ENCODE data around the gene SPDEF. TPM values are rescaled to one million over a fixed set of nuclear protein-coding genes. Genes with fewer than 3 reads are reported as not detected.

The SPDEF gene
- total RNA-seq (2022), result not detected in 2 replicates
- percentile 12 among the genes with signal in this experiment for Bru-seq, nascent RNA
- percentile 32 among the genes with signal in this experiment for BruChase-seq, experiment 1, labeled RNA remaining after a 6-hour chase
- percentile 14 among the genes with signal in this experiment for BruChase-seq, experiment 2, labeled RNA remaining after a 2-hour chase
- long read RNA-seq, result 0 reads

GRCh38 chr6:34556031-34556471 is at the start of gene SPDEF:
Gene SPDEF, minus strand, starts transcription at chr6:34556329. Its CDS starts 11,874 bp downstream, at chr6:34544455.
- no peaks in the 10 kb centered on the region for H3K27me3 Mint-ChIP-seq (ENCODE audit: insufficient read depth, unreplicated experiment)
- intact Hi-C loops (cut with micrococcal nuclease), result no loop called here

DNA sequence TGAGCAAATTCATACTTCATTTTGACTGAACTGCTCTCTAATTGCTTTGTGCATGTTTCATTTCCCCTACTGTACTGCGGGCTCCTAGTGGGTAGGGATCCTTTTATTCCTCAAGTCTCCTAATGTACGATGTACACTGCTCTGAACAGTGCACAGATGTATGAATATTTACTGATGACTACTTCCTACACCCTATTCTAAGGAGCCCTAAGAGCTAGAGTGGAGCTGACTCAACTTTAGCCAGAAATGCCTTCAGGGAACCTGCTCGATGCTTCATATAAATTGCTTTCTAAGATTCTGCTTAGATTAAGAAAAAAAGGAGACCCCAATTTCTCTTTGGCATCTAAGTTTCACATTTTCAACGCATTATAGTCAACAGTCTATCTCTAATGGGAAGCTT is 47.6 kb upstream of the SPDEF start:
- no TSS peak for BruUV-seq (replicated peaks)
- CTCF ChIA-PET, result interaction anchor here (0.9 kb wide), 1 partner anchor 76 kb away, joined by 3 read pairs; no protein-coding TSS in a partner anchor
- POLR2A ChIA-PET, result interaction anchor here (0.7 to 1.8 kb wide), 4 partner anchors 12 to 144 kb away, joined by 3 to 4 read pairs (median 3); no protein-coding TSS in a partner anchor

More at GRCh38 chr6:34556031-34556471, at the start of gene SPDEF:
- Mint-ChIP-seq H3K4me1 (ENCODE audit: insufficient read depth, unreplicated experiment) (peaks cover 6% of the 10 kb centered on the region), H3K9me3 (ENCODE audit: unreplicated experiment) (no peaks in the 10 kb centered on the region), H3K27ac (ENCODE audit: low read depth, unreplicated experiment) (no peak within 1 kb of the TSS), H3K36me3 (ENCODE audit: insufficient read depth, unreplicated experiment) (no peaks in the 10 kb centered on the region), H3K4me3 (ENCODE audit: unreplicated experiment) (no peak within 1 kb of the TSS)
- ChIA-PET CTCF (interaction anchor here (0.6 kb wide), 1 partner anchor 114 kb away, joined by 5 read pairs; no protein-coding TSS in a partner anchor), POLR2A (no interaction called here)
- TF ChIP-seq CTCF (IDR thresholded peaks at IDR 0.05; ENCODE audit: unreplicated experiment), result no peak
- no TSS peak for BruUV-seq (replicated peaks)
- DNase-seq (ENCODE audit: unreplicated experiment), result no peak

DNA sequence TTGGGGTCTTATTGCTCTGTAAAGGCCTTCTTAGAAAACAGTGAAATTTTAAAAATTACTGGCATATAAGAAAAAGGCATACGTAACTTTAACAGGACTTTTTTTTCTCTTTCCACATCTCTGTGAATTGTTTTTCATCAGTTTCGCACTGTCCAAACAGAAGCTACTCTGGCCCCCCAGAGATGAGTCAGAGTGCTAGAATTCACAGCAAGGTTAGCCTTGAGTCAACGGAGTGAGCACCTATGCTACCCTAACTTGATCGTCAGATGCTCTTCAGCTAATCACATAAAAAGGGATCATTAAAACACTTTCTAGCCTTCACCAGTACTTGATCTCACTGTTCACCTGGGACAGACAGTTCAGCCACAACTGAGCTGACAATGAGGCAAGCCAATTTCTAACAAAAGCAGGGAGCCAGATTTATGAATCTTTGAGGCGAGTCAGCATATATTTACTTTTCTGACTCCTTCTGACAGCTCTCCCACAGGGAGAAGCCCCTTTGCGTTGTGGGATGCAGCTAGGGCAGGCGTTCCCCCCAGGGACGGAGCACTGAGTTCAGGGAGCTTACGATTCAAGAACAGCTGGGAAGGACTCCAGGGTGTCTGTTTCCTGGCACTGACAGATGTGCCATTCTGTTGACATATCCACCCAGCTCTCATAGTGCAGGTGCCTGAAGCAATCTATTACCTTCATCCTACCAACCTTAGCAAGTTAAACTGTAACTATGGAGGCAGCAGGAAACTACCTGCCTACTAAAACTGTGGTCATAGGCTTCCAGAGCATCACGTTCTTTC is 46.4 kb upstream of the SPDEF start:
- TF ChIP-seq CTCF (IDR thresholded peaks at IDR 0.05; ENCODE audit: unreplicated experiment), result no peak

More for the DNA sequence above, 47.6 kb upstream of the SPDEF start:
- H3K27ac Mint-ChIP-seq (ENCODE audit: low read depth, unreplicated experiment), result no peak overlapping the region
- H3K4me1 Mint-ChIP-seq (ENCODE audit: insufficient read depth, unreplicated experiment), result peaks cover 15% of the 10 kb centered on the region
- no peaks in the 10 kb centered on the region for H3K27me3 Mint-ChIP-seq (ENCODE audit: insufficient read depth, unreplicated experiment)
- no peak overlapping the region for H3K4me3 Mint-ChIP-seq (ENCODE audit: unreplicated experiment)
- no peak for DNase-seq (ENCODE audit: unreplicated experiment)
- TF ChIP-seq CTCF (IDR thresholded peaks at IDR 0.05; ENCODE audit: unreplicated experiment), result no peak
- no peaks in the 10 kb centered on the region for H3K9me3 Mint-ChIP-seq (ENCODE audit: unreplicated experiment)
- intact Hi-C loops (cut with micrococcal nuclease), result no loop called here
- H3K36me3 Mint-ChIP-seq (ENCODE audit: insufficient read depth, unreplicated experiment), result peaks cover 30% of the 10 kb centered on the region

DNA sequence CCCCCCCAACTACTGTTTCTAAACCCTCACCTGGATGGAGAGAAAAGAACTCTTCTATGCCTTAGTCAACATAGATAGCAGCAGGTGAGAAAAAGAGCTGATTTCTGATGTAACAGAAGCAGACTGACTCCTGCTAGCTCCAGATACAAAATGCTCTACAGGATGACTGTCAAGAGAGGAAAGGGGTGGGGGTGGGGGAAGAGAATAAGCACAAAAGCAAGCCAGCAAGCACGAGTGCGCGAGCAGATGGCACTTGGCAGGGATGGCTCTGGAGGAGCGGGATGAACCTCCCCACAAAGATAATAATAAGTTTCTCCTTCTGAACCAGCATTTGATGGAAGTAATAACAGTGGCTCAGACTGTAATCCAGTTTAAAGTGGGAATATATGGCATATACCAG is 45.6 kb upstream of the SPDEF start:
- no peak for DNase-seq (ENCODE audit: unreplicated experiment)
- Mint-ChIP-seq H3K4me1 (ENCODE audit: insufficient read depth, unreplicated experiment) (peaks cover 29% of the 10 kb centered on the region), H3K36me3 (ENCODE audit: insufficient read depth, unreplicated experiment) (peaks cover 25% of the 10 kb centered on the region), H3K27ac (ENCODE audit: low read depth, unreplicated experiment) (no peak overlapping the region), H3K9me3 (ENCODE audit: unreplicated experiment) (no peaks in the 10 kb centered on the region), H3K27me3 (ENCODE audit: insufficient read depth, unreplicated experiment) (no peaks in the 10 kb centered on the region), H3K4me3 (ENCODE audit: unreplicated experiment) (no peak overlapping the region)
- ChIA-PET CTCF (interaction anchor here (0.9 kb wide), 1 partner anchor 141 kb away, joined by 3 read pairs; no protein-coding TSS in a partner anchor), POLR2A (interaction anchor here (1.3 kb wide), 1 partner anchor 176 kb away, joined by 4 read pairs; the partner anchor contains the start of gene RPS10)
- intact Hi-C loops (cut with micrococcal nuclease), result no loop called here
- TF ChIP-seq CTCF (IDR thresholded peaks at IDR 0.05; ENCODE audit: unreplicated experiment), result no peak
- BruUV-seq (replicated peaks), result no TSS peak

More for the DNA sequence above, 46.4 kb upstream of the SPDEF start:
- no peak overlapping the region for H3K27ac Mint-ChIP-seq (ENCODE audit: low read depth, unreplicated experiment)
- no peak for DNase-seq (ENCODE audit: unreplicated experiment)
- ChIA-PET POLR2A (interaction anchor here (0.9 kb wide), 1 partner anchor 891 kb away, joined by 3 read pairs; the partner anchor contains the start of gene UQCC2), CTCF (interaction anchor here (0.9 kb wide), 1 partner anchor 142 kb away, joined by 3 read pairs; no protein-coding TSS in a partner anchor)
- no peak overlapping the region for H3K4me3 Mint-ChIP-seq (ENCODE audit: unreplicated experiment)
- intact Hi-C loops (cut with micrococcal nuclease), result no loop called here
- H3K9me3 Mint-ChIP-seq (ENCODE audit: unreplicated experiment), result no peaks in the 10 kb centered on the region
- no peaks in the 10 kb centered on the region for H3K27me3 Mint-ChIP-seq (ENCODE audit: insufficient read depth, unreplicated experiment)
- no TSS peak for BruUV-seq (replicated peaks)
- peaks cover 27% of the 10 kb centered on the region for H3K4me1 Mint-ChIP-seq (ENCODE audit: insufficient read depth, unreplicated experiment)
- peaks cover 30% of the 10 kb centered on the region for H3K36me3 Mint-ChIP-seq (ENCODE audit: insufficient read depth, unreplicated experiment)

Measured in MCF 10A (cell line).